NCI-H146 treated with DMSO at 0.1 percent for 48 hours (cell line): ENCODE data around the gene CALML4.
"Not testable (repeated sequence)": the region's sequence is repeated elsewhere in the genome, so short reads cannot be mapped to it uniquely, and the experiment has no call there.

Experiments used
- DNase-seq: peaks from one replicate; lab custom pipeline; 2025; ENCODE audit not compliant: unreplicated experiment; lab: John Stamatoyannopoulos, UW

The CALML4 gene

DNA sequence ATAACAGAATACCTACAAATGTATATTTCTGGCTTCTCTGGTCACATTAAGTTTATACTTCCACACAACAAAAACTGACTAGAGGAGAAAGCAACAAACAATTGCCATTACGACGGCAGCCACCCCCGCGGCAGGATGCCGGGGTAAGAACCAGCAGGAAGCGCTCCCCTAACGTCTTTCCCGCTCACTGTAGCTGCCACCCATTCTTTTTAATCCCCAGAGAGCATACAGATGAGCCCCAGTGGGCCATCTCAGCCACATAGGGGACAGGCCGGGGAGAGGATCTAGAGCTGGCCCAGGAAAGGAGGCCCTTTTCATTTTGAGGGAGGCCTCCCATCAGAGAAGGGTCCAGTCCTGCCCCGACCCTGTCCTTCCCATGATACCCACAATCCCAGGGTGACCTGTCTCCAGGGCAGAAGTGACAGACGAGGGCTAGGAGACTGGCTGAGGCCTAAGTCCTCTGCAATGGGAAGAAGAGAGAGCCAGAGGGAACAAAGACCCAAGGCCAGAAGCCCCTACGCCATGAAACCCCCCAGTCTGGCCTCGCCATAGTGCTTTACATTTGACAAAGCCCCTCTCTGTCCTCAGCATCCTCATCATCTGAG, 3.6 kb upstream of the CALML4 start:
- DNase-seq, result no peak

DNA sequence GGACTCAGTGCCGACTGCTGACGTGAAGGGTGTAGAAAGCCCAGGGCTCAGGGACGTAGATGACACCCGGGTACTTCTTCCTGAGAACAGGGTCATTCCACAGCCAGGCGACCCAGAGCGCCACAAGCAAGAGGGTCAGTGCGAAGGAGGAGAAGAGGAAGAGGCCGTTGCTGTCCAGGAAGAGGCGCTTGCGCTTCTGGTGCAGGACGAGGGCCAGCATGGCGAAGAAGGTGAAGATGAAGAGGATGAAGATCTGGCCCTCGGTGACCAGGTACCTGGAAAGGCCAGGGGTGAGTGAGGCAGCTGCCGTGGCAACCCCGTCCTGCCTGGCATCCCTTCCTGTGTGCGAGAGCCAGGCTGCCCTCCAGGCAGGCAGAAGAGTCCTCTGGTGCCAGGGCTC, 3.0 kb upstream of the CALML4 start:
- no peak for DNase-seq

DNA sequence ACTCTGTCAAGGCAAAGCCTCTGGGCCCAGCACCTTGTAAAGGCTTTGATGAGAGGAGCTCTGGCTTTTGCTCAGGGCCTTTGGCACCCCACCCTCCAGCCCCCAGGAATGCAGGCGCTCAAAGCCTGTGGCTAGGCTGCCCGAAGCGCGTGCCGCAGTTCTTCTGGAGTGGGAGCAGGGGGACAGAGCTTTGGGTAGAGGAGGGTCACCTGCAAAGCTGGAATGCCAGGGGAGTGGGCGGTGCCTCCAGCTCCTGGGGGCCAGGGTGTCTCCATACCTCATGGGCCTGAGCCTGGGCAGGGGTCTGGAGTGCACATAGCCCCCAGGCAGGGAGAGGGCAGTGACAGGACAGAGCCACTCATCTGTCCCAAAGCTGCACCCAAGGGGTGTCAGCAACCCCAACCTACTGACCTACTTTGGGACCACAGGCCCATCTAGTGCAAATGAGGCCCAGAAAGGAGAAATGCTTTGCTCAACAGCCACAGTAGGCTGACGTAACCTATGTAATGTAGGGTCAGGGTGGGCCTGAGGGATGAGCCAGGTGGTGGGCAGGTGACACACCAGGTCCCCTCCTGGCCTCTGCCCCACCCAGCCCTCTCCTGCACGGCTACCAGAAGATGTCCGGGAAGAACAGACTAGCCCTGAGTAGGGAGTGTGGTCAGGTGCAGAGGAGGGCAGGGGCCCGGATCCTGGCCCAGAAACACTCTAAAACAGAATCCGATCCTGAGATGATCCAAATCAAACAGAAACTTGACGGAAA, 2.2 kb upstream of the CALML4 start:
- DNase-seq, result no peak

DNA sequence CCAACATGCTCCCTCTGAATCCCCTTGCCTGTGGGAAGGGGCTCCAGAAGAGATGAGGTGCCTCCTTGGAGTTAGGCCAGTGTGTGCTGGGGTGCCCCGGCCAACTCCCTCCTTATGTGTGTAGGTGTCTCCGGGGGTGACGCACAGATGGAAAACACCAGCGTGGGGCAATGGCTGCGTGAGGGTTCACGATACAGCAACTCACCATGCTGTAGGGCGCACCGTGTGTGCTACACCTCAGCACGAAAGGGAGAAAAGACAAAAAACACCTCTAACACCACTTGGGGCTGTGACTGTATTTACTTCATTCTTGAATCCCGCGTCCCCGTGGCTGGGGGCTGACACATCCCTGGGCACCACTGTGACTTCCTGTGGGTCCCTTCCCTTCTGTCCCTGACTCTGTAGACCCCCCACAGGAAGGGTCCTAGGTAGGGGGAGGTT, 1.6 kb upstream of the CALML4 start:
- no peak for DNase-seq

DNA sequence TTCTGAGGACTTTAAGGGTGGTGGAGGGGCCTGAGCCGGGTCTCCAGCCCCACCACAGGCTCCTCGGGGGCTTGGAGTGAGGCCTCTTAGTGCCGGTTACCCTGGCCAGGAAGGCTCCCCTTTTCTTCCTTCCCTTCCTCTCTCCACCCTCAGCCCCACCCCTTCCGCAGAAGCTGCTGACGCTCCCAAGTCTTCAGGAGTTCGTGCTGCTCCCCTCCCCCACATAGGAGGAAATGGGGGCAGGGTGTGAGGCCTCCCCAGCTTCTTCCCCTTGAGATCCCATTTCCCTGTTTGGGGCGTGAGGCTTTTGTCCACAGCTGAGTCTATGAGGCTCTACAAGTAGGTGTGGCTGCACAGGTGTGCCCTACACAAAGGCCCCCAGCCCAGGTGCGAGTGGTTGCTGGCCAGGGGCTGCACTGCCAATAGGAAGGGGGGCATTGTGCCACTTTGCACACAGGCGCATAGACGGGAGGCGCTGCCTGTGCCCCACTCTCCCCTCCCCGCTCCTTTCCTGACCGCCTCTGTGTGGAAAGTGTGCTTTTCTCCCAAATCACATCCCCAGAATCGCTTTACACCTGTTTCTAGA, 915 bp upstream of the CALML4 start:
- no peak for DNase-seq

DNA sequence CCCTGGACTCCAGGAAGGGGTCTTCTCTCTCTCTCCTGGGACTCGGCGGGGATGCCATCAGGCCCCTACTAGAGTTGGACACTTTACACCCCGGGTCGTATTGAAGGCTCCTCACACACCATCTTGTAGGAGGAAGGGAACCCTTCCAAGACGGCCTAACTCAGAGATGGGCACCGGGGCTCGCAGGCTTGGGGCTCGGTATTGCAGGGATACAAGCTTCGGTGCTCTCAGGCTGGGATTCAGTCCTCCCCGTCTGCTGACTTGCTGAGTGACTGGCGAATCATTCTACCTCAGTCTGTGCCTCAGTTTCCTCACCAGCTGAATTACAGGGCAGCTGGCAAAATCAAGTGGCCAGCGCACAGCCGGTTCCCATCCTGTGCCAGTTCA, 419 bp upstream of the CALML4 start:
- no peak for DNase-seq

DNA sequence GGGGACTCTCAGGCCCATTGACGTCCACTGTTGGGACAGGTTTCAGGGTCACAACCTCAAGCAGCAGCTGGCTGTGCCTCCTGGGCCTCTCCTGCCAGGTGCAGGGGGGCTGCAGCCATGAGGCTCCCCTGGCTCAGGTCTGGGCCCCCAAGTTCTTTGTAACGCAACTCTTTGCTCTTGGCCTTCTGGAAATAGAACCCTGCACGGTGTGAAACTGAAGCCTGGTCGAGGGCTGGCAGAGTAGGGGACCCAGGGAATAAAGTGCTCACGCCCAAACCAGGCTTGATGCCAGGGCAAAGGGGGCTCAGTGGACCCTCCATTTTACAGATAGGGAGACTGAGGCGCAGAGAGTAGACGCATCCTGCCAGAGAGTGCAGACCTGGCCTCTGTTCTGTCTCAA, 771 bp downstream of the CALML4 start:
- DNase-seq, result no peak

DNA sequence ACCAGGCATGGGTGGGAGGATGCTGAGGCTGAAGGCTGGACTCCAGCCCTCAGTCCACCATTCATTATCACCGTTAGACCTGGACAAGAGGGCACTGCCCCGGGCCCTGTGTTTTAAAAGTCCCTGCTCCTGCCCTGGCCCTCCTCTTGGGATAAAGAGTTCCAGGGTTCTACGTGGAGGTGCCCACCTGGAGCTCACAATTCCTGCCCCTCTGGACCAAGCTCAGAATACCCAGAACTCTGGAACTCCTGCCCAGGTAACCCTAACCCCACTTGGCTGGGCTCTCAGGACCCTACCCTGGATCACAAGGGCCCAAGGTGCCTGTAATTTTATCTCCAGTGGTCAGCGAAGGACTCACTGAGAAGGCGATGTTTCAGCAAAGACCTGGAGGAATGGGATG, 1.2 kb downstream of the CALML4 start:
- no peak for DNase-seq

DNA sequence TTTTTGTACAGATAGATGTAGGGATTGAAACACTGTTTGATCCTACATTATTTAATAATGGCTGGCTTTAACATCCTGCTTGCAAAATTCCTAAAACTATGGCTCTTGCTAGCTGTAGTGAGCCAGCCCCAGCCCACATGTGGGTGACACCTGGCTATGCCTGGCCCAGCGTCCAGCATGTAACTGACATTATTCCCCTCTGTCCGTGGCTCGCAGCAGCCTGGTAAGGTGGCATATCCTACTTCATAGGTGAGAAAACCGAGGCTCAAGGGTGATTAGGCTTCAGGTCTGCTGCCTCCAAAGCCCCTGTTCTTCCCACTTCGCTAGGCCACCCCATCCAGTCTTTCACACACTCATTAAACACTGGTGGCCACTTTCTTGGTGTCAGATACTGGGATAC, 1.6 kb downstream of the CALML4 start:
- no peak for DNase-seq

DNA sequence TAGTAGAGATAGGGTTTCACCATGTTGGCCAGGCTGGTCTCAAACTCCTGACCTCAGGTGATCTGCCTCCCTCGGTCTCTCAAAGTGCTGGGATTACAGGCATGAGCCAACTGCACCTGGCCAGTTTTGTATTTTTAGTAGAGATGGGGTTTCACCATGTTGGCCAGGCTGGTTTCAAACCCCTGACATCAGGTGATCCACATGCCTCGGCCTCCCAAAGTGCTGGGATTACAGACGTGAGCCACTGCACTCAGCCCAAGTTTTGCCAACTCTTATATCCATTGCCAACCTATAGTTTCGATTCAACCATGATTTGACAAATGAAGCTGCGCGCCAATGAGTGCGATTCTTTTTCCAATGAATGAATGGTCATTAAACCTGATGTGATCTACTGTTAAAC, 2.1 kb downstream of the CALML4 start:
- DNase-seq, result not testable (repeated sequence)

DNA sequence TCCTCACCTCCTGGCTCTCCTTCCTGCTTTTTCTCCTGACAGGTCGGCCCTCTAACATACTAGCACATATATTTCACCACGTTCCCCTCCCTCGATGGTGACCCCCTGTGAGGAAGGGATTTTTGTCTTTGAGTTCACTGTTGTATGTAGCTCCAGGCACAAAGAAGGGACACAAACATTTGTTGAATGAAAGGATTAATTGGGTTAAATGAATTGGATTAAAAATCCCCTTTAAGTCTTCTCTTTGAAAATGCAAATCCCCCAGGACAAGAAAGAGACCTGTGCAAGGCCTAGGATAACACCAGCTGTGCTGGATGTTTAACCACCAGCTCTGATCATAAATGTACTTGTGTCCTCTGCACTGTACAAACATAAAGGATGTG, 3.3 kb downstream of the CALML4 start:
- no peak for DNase-seq

DNA sequence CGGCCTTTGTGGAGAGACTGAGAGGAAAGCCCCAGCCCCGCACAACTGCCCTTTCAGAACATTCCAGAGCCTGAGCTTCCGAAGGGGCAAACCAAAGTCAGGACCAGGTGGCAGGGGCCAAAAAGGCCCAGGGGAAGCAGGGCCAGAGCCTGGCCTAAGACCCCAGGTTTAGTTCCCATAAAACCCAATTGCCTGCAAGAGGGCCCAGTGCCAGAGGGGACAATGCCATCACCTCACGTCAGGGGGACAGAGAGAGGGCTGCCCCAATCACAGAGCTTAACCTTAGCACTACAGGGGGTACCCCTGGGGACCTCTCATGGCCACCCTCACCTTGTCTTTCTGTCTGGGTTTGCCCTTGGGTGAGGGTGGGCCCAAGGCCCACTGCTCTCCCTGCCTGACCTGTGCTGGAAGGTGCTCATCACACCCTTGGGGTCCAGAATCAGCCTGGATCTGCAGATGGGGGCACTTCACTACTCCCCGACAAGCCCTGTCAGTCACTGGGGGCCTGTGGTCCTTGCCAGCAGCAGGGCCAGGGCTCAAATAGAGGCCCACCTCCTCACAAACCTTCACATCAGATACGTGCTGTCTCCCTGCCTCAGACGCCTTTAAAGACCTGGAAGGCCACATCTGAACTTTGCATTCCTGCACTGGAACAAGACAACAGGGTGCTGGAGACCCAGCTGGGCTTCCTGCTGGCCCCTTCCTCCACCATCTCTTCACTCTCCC, 3.8 kb downstream of the CALML4 start:
- no peak for DNase-seq

DNA sequence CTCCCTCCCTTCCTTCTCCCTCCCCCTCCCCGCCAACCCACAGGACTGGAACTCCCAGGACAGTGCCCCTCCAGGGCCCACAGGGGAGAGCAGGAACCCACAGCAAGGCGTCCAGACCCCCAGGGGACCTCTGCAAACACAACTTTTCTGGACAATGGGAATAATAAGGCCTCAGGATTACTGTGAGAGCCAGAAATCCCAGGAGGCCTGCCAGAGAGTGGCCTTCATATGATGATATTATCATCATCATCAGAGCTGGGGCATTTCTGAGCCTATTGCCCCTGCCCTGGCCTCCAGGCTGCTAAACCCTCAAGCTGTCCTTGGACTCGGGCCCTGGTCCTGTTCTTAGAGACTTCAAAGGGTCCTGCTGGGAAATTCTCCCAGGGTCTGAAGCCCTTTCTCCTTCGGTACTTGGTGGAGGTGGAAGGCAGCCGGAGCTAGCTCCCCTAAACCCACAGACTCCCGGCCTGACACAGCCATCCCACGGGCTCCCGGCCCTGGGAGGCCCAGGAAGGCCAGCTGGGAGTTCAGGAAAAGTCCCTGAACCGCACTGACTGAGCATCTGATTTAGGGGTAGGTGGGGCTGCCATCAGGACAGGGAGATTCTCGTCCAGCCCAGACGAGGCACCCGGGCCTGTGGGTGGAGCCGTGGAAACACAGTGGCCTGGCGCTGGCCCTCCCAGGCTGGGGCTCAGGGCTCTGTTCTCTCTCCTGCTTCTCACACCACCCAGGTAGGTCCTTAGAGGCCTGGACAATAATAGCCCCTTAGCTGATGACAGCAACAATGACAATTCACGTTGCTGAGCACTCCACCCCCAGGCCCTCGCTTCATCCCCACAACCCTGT, 4.9 kb downstream of the CALML4 start:
- no peak for DNase-seq

DNA sequence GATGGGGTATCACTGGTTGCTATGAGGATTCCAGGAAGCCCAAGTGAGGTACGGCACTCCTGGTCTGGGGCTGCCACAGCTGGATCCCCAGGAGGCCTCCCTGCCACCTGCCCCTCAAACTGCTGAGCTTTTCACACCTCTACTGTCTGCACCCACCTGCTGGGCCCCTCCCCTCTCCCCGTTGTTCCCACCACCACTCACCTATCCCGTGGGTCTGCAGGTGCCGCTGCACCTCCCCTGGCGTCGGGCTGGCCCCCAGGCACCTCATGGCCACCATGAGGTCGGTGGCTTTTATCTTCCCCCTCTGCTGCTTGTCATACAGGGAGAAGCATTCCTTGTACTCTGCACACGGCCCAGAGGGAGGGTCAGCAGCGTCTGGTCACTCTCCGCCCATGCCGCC, 5.8 kb downstream of the CALML4 start:
- DNase-seq, result no peak

DNA sequence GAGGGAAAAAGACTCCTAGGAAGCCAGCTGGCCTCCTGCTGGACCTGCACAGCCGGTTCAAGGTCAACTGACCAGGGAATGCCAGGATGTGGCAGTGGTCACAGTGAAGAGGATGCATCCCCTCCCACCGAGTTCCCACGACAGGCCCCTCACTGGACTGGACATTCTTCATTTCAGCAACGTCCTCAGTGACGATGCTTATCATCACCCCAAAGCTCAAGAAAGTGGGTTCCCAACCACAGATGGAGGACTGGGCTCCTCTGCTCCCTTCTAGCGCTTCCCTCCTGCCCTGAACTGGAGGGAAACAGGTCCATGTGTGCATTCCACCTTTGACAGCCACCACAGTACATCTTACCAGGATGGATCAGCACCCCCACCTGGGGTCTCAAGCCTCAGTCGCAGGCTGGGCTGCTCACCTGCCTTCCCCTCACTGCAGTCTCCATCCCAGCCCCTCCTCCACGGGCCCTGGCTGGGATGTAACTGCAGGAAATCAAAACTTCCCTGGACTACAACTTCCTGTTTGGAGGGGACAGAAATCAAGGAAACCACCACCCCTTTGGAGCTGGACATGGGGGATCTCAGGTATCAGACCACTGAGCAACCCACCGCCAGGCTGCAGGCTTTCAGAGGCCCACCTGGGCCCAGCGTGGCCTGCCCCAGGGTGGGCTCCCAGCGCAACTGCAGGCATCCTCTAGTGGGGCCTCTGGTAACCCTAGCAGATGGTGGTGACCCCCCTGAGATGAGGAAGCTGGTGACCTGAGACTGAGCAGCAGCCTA, 7.3 kb downstream of the CALML4 start:
- no peak for DNase-seq

DNA sequence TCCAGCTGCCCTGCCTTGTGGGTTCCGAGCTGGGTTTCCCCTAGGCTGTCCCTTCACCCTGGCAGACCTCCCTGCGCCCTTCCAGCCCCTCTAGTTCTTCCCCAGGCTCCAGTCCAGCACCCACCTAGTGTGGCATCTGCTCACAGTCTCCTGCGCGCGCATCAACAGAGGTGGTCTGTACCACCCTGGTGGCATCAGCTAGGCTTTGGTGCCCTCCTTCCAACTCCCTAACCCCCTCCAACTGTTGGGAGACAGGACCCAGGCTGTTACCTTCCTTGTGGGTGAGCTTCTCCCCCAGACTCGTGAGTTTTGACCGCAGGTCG, 8.0 kb downstream of the CALML4 start:
- no peak for DNase-seq

DNA sequence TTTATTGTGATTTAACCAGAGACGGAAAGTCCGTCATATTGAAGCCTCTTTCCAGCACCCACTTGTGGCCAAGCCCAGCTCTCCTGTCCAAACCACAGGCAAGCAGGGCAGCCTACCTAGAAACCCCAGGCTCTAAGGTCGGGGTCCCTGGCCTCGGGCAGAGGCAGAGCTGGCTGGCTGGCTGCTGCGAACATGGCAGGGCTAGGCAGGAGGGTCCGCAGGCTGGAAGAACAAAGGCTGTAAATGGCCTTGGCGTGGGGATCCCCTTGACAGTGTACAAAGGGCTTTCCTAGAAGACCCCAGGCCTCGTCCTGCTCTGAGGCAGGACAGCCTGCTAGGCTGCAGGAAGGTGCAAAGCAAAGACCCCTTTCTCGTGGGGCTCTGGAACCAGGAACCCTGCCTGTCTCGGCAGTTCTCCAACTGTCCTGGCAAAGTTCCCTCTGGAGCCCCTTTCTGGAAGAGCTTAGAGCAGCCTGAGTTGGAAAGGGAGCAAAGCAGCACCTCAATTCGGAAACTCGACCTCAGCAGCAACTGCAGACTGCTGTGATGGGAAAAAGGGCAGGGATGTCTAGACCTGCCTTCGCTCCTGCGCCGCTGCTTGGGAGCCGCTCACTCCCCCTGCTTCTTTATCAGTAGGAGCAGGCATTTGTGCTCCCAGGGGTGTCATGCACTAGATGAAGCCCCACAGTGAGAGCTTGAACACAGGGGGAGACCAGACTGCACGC, 8.5 kb downstream of the CALML4 start:
- DNase-seq, result no peak

DNA sequence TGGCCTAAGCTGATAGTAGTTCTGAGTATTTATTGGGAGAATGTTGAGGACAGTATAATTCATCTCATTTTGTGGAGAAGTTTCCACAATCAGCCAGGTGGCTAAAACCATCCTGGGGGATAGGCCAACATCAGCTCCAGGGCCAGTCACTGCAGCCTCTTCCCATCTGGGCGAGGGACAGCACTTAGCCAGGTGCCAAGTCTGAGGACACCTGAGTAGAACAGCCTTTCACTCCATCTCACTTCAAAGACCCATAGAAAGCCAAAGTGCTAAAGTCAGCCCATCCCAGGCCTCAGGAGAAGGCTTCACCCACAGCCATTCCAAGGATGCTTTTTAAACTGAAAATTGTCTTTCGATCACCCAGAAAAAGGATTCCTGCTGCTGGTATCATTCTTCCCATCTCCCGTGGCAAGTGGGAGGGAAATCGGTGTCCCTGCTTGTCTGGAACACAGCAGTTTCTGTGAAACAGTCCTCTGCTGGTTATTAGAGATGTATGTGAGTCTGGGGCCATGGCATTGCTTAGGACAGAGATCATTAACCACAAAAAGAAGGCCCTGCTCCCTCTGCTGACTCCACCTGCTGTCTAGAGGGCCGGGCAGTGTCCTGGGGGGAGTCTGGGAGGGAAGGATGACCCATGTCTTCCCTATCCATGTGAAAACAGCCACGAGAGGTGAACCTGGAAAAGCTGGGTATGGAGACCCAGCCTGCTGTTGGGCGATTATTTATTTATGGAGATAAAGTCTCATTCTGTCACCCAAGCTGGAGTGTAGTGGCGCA, 9.6 kb downstream of the CALML4 start:
- no peak for DNase-seq
